ENCODE measurements around the gene LRBA.

DNA sequence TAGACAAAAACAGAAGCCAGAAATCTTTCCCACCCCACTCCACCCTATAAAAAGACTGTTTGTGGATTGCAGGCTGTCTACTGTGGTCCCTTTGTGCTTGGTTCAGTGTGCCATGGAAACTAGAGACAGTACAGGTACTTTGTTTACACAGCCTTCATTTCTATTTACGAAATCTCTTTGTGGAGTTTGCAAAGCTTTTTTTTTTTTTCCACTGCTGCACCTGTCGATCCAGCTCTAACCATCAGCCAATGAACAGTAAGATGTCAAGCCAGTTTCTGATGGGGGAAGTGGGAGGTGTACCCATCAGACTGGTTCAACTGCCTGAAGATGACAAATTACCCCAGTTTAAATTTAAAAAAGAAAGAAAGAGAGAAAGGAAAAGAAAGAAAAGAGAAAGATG lies 20.2 kb upstream of the LRBA start:
- no peak for TF ChIP-seq EZH2phosphoT487 (IDR thresholded peaks at IDR 0.05; ENCODE audit: low read length)
- no peak for TF ChIP-seq CTCF (IDR thresholded peaks at IDR 0.05; ENCODE audit: low read length)

All from MM.1S (cell line).